HG02885 (cell line): Measurements from ENCODE around the gene PTPRN2.

Experiments used
- ATAC-seq: cut with Tn5 transposase; IDR thresholded peaks from one replicate; pipeline ENCODE4 v1.9.1; 2021; ENCODE audit warnings: mild to moderate bottlenecking; ENCODE audit not compliant: unreplicated experiment, poor library complexity

Gene PTPRN2

DNA sequence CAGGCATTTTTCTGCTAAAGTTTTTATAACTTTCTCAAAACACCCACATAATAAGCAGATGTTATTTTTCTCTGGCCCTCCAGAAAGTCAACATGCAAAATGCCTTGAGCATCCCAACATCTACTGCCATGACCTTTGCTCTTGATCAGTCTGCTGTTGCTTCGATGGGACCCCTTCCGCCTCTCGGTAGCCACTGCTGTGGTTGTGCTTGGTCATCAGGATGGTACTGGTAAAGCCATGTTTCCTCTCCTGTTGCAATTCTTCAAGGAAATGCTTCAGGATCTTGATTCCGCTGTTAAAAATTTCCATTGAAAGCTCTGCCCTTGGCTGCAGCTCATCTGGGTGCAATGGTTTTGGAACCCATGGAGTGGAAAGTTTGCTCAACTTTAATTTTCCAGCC, 717.8 kb downstream of the PTPRN2 start:
- ATAC-seq: no peak

GRCh38 chr7:157867685-157868305, 719.8 kb downstream of the PTPRN2 start:
- no peak for ATAC-seq

GRCh38 chr7:157866336-157866924, 721.2 kb downstream of the PTPRN2 start:
- ATAC-seq: no peak

GRCh38 chr7:157865351-157866165, 722.1 kb downstream of the PTPRN2 start:
- no peak for ATAC-seq

DNA sequence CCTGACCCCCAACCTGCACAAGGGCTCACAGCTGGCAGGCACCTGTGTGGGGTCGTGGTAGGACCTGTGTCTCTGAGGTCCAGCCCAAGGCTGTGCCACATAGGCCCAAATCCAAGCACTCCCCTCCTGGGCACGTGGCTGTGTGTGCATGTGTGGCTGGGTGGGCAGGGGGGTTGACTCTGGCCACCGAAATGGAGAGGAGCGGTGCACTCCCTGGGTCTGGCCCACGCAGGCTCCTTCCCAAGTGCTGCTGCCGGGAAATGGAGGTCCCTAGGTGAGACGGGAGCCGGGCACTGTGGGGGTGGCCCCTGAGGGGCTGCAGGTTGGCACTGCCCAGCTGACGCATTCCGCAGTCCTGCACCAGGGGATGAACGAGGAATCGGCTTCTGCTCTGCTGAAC, 722.7 kb downstream of the PTPRN2 start:
- no peak for ATAC-seq

DNA sequence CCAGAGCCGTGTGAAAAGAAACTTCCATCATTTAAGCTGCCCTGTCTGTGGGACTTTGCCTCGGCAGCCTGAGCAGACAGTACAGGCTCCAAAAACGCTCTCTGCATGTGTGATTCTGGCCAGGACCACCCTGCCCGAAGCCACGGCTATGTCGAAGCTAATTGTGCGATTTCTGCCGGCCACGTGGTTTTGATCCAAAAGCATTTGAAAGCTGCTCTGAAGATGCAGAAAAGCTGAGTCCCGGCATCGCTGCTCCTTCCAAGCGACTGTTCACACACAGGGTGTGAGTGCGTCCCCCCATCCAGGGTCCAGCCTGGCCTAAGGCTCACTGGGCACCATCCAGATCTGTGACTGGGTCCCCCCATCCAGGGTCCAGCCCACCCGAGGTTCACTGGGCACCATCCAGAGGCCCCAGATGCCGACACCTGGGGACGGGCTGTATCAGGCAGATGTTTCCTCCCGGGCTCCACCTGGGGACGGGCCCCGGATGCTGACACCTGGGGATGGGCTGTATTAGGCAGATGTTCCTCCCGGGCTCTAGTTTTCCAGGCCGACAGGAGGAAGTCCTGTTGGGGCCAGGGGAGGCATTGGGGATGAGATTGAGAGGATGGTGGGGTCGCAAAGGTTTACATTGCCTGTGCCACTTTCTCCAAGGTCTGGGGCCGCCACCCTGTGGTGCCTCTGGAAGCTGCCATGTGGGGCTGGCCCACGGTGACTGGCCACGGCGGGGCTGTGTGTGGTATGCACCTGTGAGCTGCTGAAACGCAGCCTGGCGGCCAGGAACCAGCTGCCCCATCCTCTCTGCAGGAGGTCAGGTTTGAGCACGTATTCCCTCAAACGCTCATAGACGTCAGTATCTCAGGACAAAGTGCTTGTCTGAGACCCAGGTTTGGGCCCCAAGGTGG, 723.5 kb downstream of the PTPRN2 start:
- no peak for ATAC-seq

GRCh38 chr7:157863176-157863575, 724.4 kb downstream of the PTPRN2 start:
- ATAC-seq: no peak

DNA sequence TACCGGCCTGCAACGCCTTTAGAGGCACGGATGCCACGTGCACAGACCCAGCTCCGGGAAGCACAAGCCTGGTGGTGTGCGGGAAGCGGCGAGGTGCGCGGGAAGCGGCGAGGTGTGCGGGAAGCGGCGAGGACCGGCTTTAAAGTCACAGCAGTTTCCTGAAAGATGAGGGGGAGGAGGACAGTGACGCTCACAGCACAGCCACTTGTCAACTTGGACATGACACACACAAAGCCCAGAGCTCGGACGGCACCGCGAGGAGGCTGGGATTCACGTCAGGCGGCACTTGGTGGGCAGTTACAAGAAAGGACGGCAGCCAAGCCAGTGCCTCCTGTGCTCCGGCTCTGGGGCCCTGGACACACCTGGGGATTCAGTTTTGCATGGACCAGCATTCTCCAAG, 724.9 kb downstream of the PTPRN2 start:
- ATAC-seq: no peak

GRCh38 chr7:157861551-157861950, 726.1 kb downstream of the PTPRN2 start:
- ATAC-seq: no peak

GRCh38 chr7:157861031-157861491, 726.6 kb downstream of the PTPRN2 start:
- ATAC-seq: no peak

GRCh38 chr7:157860406-157860805, 727.2 kb downstream of the PTPRN2 start:
- no peak for ATAC-seq

DNA sequence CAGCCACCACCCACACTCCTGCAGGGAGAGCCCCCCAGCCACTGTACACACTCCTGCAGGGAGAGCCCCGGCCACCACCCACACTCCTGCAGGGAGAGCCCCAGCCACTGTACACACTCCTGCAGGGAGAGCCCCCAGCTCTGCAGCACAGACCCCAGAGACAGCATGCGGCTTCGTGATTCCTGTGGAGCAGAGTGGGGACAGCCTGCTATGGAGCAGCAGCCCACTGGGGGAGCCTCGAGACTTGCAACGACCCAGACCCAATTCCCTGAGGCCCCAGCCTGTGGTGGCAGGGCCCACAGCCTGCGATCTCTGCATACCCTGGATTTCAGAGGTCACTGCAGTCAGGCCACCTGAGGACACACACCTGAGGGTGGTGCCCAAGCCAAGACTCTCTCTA, 727.7 kb downstream of the PTPRN2 start:
- ATAC-seq: no peak

DNA sequence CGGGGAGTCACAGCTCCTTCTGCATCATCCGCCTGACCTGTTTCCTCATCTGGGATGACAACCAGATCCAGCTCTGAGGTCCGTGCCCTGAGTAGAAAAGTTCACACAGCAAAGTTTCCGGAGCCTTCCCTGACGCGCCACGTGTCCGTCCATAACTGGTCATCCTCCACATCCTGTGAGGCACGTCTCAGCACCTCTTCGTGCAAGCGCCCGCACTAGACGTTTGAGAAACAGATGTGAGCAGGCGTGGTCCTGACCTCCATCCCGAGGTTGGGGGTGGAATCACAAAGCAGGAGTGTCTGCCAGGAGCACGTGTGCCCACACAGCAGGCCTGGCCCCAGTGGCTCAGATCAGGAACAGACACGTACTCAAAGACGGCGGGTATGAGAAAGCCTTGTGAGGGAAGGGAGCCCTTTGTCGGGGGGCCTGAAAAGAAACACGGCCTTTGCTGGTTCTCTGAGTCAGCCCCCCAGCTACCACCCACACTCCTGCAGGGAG, 730.0 kb downstream of the PTPRN2 start:
- no peak for ATAC-seq

GRCh38 chr7:157856873-157857577, 730.6 kb downstream of the PTPRN2 start:
- ATAC-seq: no peak

- ATAC-seq: no peak
Measured at GRCh38 chr7:157855452-157856213, 732.0 kb downstream of the PTPRN2 start.

DNA sequence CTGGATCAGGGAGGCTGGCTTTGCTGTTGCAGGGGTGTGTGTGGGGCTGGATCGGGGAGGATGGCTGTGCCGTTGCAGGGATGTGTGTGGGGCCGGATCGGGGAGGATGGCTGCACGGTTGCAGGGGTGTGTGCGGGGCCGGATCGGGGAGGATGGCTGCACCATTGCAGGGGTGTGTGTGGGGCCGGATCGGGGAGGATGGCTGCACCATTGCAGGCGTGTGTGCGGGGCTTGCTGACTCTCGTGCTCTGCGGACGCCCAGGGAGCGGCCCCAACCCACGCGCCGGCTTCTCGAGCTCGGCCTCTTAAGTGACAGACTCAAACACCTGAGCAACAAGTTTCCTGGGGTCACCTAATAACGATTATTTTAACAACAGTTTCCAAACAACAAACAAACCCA, 732.6 kb downstream of the PTPRN2 start:
- no peak for ATAC-seq

- ATAC-seq: no peak
Measured at GRCh38 chr7:157854066-157854891, 733.3 kb downstream of the PTPRN2 start.

DNA sequence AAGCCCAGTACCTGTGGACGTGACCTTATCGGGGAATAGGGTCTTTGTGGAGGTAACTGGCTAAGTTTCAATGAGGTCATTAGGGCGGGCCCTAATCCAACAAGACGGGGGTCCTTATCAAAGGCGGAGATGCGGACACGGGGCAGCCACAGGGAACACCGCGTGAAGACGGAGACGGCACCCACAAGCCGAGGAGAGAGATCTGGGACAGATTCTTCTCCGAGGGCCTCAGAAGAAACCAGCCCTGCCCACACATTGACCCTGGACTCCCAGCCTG, 733.9 kb downstream of the PTPRN2 start:
- ATAC-seq: no peak
